NK-92 (cell line): ENCODE results near the gene ARRDC5.
"Not testable (repeated sequence)": the region's sequence is repeated elsewhere in the genome, so short reads cannot be mapped to it uniquely, and the experiment has no call there.

Source experiments
- DNase-seq: peaks from one replicate; lab custom pipeline; 2025; ENCODE audit not compliant: unreplicated experiment; lab: John Stamatoyannopoulos, UW

ARRDC5 gene

DNA sequence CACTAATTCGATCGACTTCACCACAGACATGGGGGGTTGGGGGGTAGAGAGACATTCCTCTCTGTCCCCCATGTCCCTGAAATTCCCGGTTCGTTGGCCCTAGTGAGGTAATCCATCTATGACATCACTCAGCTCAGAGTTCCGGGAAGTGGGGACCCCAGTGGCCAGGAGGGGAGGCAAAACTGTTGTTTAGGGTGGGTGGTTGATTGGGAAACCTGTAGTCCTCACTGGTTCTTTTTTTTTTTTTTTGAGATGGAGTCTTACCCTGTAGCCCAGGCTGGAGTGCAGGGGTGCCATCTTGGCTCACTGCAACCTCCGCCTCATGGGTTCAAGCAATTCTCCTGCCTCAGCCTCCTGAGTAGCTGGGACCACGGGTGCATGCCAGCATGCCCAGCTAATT, at the start of gene ARRDC5:
ARRDC5 (minus strand) TSS at position 101 of the 400 bp plus-strand sequence; CDS start at position 30, 71 bp downstream.
- no peak for DNase-seq

DNA sequence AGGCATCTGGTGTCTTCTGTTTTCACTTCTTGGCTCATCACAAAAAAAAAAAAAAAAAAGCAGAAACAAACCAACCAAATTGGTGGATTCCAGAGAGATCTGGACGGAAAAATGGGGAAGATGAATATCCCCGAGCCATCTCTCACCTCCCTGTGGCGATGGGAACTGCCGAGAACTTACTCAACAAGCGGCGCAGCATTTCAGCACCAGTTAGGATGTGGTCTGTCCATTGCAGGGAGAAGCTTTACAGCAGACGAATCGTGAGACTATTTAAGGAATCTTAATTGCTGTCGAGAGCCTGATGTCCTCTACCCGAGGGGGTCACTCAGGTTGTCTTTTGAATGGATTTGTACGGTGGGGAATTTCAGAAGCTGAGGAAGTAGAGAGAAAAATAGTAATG, 49.0 kb upstream of the ARRDC5 start:
- DNase-seq = no peak

DNA sequence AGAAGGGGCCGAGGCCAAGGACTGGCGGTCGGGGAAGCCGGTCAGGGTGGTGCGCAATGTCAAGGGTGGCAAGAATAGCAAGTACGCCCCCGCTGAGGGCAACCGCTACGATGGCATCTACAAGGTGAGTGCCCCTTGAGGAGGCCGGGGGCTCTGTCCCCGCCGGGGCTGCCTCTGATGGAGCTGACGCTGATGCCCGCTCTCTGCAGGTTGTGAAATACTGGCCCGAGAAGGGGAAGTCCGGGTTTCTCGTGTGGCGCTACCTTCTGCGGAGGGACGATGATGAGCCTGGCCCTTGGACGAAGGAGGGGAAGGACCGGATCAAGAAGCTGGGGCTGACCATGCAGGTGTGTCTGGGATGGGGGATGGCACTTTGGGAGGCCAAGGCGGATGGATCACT, 48.0 kb upstream of the ARRDC5 start:
- DNase-seq = not testable (repeated sequence)

DNA sequence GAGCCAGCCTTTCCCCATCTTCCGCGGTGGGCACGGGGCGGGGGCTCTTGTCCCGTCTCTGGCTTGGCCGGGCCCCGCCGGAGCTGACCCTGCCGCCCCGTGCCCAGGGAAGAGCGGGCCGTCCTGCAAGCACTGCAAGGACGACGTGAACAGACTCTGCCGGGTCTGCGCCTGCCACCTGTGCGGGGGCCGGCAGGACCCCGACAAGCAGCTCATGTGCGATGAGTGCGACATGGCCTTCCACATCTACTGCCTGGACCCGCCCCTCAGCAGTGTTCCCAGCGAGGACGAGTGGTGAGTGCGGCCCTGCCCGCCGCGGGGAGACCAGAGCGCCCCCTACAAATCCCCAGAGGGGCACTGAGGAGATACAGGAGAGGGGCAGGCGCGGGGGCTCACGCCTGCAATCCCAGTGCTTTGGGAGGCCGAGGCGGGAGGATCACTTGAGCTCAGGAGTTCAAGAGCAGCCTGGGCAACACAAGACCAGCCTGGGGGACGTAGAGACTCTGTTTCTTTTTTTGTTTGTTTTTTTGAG, 39.0 kb upstream of the ARRDC5 start:
- not testable (repeated sequence) for DNase-seq

DNA sequence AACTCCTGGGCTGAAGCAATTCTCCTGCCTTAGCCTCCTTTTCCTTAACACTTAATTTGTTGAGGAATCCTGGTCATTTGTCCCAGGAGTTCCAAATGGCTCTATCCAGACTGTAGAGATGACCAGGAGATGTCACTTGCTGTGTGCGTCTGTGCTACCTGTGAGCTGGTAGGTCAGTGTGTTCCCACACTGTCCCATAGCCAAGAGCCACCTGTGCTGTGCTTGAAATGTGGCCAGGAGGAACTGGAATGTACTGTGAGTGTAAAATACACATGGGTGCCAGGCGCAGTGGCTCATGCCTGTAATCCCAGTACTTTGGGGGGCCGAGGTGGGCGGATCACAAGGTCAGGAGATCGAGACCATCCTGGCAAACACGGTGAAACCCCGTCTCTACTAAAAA, 36.8 kb upstream of the ARRDC5 start:
- DNase-seq = no peak

DNA sequence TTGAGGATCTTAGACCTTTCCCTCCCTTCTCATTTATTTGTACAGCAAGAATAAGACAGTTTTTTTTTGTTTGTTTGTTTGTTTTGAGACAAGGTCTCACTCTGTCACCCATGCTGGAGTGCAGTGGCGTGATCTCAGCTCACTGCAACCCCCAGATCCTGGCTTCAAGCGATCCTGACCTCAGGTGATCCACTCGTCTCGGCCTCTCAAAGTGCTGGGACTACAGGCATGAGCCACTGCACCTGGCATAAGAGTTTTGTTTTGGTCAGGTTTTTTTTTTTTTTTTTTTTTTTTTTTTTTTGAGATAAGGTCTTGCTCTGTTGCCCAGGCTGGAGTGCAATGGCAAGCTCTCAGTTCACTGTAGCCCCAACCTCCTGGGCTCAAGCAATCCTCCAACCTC, 35.8 kb upstream of the ARRDC5 start:
- DNase-seq = not testable (repeated sequence)

DNA sequence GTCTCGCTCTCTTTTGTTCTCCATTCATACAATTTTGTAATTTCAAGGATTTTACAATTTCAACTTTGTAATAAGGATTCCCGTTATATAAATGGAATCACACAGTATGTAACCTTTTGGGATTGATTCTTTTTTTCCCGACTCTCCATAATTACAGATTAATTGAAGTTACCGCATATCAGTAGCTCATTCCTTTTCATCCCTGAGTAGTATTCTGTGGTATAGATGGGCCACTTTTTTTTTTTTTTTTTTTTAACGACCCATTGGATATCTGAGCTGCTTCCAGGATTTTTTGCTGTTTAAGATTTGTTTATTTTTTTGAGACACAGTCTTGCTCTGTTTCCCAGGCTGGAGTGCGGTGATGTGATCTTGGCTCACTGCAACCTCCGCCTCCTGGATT, 34.4 kb upstream of the ARRDC5 start:
- DNase-seq = no peak

DNA sequence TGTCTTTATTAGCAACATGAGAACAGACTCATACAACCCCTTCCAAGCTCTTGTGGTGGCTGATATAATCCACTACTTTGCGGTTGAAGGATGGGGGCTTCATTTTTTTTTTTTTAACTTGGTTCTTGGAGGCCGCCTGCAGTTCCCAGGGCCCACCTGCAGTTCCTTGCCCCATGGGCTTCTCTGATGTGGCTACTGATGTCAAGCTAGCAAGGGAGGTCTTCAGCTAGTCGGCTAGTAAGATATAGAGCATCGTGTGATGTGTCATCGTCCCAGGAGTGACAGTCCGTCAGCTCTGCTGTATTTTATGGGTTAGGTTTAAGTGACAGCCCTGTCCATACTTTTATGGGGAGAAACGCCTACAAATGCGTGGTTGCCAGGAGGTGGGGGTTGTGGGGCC, 32.7 kb upstream of the ARRDC5 start:
- DNase-seq = no peak

DNA sequence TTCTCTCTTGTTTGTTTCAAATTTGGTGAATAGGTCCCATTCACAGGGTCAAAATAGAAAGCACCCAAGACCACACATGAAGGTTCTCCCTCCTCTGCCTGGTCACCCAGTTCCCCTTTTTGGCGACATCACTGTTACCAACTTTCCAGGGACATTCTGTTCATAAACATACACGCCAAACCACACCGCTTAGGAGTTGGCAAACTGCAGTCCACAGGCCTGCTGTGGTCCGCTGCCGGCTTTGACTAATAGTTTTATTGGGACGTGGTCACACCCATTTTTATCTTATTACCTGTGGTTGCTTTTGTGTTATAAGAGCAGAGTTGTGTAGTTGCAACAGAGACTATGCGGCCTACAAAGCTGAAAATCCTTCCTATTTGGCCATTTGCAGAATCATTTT, 30.8 kb upstream of the ARRDC5 start:
- no peak for DNase-seq

DNA sequence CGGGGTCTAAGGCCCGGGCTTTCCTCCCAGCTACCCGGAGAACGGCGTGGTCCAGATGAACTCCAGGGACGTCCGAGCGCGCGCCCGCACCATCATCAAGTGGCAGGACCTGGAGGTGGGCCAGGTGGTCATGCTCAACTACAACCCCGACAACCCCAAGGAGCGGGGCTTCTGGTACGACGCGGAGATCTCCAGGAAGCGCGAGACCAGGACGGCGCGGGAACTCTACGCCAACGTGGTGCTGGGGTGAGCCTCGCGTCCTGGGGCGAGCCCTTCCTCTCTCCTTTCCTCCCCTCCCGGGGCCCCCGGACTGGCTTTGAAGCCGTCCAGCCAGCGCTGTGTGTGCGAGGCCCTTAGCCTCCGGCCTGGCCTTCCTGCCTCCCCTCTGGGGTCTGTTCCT, 30.0 kb upstream of the ARRDC5 start:
- DNase-seq = no peak

DNA sequence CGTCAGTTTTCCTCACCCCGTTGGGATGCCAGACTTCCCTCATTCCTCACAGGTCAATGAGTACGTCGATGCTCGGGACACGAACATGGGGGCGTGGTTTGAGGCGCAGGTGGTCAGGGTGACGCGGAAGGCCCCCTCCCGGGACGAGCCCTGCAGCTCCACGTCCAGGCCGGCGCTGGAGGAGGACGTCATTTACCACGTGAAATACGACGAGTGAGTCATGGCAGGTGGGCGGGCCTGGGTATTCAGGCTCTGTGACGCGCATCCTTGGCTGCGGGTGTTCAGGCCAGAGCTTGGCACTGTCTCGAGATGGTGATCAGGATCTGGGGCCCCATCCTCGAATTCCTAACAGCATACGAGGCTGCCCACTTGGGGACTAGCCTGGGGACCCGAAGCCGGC, 28.0 kb upstream of the ARRDC5 start:
- DNase-seq = no peak

DNA sequence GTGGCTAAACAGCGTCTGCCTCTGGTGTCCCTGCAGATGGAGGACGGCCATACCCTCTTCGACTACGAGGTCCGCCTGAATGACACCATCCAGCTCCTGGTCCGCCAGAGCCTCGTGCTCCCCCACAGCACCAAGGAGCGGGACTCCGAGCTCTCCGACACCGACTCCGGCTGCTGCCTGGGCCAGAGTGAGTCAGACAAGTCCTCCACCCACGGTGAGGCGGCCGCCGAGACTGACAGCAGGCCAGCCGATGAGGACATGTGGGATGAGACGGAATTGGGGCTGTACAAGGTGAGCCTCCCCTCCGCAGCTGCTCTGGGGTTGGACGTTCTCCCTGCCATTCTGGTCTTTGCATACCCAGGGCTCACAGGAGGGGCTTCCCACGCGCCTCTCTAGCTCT, 26.5 kb upstream of the ARRDC5 start:
- no peak for DNase-seq

DNA sequence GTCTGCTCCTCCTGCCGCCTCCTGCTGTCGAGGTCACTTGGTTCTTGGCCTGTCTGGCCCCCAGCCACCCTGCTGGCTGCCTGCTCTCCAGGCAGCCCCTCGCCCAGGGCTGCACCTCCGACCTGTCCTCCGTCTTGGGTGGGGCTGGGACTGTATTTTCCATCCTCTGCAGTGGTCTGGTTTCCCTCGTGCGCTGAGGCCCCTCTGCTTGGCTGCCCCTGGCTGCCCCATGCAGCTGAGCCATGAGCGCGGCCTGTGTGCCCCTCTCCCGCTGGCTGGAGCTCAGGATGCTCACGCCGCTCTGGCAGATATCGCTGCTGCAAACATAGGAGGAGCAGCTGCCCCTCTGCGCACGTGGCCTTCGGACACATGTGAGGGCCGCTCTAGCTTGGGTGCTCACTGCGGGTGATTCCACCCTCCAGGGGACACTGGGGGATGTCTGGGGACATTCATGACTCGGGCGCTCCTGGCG, 20.6 kb upstream of the ARRDC5 start:
- DNase-seq = no peak

DNA sequence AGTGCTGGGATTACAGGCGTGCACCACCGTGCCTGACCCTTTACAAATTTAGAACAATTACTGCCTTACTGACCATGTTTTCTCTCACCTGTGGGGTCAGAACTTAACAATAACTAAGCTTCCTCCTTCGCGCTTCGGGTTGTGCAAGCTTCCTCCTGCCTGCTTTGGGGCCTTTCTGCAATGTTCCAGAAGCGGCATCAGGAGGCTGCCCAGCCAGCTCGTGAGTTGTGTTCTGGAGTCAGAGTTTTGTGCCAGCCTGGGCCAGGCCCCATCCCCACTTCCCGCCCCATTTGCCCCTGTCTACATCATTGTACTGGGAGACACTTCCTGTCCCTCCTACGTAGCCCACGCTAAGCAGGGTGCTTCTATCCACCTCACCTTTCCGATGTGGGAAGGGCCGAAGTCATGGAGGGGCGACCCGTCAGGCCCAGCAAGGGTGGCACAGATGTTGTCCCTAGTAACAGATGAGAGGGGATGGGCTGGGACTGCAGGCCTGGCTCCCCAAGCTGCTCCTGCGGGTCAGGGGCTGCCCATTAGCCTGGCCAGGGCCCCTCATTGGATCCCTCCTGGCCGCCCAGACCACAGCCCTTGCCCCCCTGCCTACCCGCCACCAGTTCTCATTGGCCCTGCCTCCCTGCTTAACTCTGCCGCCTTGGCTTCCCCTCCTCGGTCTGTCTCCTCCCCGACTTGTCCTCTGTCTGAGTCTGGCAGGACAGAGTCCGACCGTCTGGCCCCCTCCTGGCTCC, 20.0 kb upstream of the ARRDC5 start:
- no peak for DNase-seq

DNA sequence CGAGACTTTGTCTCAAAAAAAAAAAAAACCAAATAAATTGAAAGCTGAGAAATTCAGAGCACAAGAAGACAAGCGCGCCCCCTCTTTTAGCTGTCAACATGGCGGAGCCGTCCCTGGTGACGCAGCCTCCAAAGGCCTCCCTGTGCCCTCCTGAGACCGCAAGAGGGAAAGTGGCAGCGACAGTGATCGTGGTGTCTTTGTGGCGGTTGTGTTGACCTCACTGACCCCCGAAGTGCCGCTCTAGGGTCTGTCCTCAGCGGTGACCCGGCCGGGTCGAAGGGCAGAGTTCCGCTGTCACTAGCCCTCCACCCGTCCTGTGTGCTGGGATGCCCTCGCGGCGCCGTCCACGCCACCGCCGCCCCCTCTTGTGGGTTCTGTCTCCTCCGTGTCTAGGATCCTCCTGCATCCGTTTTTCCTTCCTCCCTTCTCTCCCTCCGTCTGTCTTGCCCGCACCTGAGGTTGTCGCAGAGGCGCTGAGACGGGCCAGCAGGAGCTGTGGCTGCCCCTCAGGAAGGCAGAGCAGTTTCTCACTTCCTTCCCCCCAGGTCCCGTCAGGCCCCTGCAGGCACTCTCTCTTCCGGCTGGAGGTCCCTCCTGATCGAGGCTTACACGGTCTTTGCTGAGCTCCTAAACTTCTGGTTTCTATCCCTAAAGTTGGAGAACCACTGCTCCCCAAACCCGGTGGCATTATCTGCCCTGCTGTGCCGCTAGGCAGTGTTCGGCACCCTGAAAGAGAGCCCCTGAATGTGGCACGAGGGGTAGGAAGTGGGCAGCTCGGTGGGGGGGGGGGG, 13.8 kb upstream of the ARRDC5 start:
- no peak for DNase-seq

DNA sequence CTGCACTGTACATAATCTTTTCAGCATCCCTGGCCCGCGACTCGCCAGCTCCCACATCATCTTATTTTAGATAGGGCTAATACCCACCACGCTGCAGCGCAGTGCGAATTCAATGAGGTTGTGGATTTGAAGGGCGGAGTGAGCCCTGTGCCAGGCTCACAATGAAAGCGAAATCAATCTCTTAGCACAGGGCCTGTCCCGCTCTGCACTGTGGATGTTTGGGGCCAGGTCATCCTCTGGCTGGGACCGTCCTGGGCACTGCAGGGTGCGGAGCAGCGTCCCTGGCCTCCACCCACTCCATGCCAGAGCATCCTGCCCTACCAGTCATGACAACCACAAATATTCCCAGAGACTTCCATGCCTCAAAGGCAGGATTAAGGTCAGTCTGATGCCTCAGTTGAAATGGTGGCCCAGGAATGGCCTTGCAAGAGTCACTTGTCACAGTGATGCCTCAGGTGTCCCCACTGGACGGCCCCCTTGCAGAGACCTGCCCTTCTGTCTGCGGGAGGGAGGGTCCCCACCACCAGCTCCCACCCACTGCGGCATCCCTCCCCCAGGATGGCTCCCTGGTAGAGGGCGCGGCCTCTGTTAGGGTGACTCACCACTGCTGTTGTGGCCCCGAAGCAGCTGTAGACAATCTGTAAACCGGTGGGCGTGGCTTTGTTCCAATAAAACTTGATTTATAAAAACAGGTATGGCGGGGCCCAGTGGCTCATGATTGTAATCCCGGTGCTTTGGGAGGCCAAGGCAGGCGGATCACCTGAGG, 12.2 kb upstream of the ARRDC5 start:
- DNase-seq = no peak

DNA sequence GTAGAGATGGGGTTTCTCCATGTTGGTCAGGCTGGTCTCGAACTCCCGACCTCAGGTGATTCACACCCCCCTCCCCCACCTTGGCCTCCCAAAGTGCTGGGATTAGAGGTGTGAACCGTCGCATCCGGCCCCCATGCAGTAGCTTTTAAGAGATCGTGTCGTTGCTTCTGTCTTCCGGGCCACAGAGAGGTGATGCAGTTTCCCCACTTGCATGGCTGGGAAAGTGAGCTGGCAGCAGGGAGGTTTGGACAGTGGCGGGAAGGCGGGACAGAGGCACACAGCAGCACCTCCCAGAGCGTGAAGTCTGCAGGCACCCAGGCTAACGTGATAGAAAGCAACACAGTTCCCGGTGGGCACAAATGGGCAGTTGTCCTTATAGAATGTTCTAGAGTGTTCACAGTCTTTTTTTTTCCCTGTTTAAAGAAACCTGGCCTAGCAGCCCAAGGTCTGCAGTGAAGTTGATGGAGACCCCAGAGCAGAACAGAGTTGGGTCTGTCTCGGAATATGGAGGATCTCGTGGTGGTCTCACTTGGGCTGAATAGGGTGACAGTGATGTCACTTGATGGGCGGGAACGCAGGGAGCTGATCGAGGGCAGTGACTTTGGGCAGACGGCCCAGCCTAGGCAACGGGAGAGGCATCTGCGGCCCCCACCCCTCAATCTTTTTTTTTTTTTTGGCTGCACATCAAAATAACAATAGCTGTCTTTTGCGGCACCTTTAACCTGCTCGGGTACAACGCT, 11.5 kb upstream of the ARRDC5 start:
- DNase-seq = no peak

DNA sequence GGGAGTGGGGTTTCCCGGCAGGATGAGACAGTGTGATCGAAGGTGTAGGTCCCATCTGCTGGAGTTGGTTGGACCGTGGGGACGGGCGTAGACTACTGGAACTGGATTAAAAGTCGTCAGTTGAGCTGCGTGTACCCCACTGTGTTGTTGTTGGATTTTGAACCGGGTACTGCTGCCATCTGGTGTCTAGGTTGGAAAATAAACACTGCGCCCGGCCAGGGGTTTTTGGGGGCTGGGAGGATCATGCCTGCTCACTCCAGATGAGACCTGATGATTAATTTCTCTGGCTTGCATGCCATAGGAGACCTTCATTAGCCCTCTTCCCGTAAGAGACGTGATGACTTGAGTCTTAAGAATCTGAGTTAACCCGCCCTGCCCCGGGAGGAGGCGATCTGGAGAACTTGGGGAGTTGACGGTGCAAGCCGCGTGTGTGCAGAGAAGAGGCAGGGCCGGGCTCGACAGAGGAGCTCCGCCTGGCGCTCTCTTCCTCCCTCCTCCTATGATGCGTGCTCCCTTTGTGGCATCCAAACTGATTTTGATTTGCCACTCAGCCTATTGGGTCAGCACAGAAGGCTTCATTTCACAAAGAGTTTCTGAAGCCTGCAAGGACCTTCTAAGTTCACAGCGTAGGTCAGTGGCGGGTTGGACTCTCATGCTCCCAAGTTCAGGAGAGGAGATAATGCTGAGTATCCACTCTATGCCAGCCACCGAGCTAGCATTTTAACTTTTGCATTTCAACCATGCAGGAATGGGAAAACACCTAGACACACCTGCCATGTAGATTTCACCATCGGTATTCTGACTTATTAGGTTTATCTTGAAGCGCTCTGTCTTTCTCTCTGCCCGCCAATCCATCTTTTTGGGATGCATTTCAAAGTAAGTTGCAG, 9.3 kb upstream of the ARRDC5 start:
- DNase-seq = no peak

DNA sequence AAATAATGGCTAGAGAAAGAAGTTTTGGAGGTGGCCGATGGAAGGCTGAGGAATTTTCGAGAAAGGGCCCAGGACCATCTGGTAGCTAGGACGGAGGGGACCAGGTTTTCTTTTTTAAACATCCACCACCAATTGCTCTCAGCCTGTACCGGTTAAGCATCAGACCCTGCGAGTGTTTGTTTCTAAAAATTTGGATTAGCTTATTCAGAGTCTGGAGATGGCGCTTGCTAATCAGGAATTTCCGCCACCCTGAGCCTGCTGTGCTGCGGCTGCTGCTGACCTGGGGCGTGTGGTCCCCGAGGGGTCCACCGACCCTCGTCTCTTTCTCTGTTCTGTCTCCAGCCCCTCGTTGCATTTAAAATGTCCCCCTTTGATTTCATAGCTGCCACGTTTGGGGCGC, 8.6 kb upstream of the ARRDC5 start:
- DNase-seq = no peak
